ENCODE measurements around the gene SHISAL1.

DNA sequence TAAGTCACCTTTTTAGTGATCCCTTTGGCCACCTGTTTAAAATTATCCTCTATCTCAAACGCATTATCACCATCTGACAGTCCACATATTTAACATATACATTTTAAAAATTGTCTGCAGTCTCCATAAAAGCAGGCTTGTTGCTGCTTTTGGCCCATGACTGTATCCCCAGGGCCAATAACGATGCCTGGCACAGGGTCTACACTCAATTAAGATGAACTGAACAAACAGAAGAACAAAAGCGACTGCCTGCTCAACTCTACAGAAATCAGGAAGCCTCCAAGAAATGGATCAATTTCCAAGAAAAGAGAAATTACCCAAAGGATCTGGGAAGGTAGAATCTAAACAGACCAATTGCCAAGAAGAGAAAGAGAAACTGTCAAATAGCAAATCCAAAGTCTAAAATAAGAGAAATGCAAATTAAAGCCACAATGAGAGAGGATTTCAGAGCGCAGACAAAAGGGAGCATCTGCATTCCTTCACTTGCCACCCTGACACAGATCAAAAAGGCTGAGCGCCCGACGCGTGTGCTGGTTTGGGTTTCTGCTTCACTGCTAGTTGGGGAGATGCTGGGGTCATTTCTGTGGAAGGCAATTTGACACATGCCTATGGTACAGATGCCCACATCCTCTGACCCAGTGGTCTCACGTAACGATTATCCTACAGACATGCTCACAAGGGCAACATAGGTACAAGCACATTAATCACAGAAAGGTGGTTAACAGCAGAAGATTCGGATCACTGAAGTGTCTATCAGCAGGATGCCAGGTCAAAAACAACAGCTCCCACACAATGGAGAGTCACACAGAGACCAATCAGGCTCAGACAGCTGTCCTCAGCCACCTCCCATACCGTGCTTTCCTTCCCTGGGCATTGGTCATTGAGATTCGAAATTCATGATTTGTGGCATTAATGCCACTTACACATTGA lies 55.9 kb downstream of the SHISAL1 start:
- TF ChIP-seq, protein P1, sequence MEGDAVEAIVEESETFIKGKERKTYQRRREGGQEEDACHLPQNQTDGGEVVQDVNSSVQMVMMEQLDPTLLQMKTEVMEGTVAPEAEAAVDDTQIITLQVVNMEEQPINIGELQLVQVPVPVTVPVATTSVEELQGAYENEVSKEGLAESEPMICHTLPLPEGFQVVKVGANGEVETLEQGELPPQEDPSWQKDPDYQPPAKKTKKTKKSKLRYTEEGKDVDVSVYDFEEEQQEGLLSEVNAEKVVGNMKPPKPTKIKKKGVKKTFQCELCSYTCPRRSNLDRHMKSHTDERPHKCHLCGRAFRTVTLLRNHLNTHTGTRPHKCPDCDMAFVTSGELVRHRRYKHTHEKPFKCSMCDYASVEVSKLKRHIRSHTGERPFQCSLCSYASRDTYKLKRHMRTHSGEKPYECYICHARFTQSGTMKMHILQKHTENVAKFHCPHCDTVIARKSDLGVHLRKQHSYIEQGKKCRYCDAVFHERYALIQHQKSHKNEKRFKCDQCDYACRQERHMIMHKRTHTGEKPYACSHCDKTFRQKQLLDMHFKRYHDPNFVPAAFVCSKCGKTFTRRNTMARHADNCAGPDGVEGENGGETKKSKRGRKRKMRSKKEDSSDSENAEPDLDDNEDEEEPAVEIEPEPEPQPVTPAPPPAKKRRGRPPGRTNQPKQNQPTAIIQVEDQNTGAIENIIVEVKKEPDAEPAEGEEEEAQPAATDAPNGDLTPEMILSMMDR (conservative IDR thresholded peaks at IDR 0.05; ENCODE audit: low read depth, low read length): no peak
- TF ChIP-seq EZH2 (IDR thresholded peaks at IDR 0.05; ENCODE audit: low read length, unreplicated experiment) (no peak), EZH2phosphoT487 (IDR thresholded peaks at IDR 0.05; ENCODE audit: borderline replicate concordance, low read length) (no peak)

Measured in PC-3 (cell line).